ENCODE results near the gene PLPP4.

Gene PLPP4

DNA sequence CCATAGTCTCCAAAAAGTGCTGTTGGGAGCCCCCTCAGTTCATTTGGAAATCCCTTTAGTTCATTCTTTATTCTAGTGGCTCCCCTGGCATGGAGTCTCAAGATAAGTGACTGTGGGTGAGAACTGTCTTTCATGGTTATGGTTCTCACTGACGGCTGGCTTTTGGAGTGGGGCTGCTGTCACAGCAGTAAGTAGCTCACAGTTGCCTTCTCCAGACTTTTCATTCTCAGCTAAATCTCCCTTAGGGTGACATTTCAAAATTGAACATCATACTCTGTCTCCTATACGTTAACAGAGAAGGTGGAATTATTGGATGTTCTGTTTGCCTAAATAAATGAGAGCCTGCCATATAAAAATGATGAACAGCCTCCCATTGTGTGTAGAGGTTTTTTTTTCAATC, 58.7 kb downstream of the PLPP4 start:
- DNase-seq (ENCODE audit: low read depth in 2 of 2, low spot score in 1 of 2): no peak

DNA sequence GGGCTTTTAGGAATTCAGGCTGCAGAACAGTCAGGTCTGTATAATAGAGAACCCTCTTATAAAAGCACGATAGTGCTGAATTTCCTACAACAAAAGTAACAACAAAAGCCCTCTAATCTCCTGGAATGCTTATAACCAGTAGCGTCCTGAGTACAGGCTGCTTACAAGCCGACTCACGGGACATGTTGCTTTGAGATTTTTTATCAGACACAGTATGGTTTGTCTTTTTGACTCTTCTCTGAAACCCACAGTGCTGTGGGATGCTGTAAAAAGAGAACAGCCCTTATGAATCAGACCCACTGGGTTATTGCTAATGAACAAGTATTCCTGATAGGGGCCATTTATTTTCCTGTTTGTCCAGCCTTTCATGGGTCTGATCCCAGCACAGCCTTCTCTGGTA, 59.4 kb downstream of the PLPP4 start:
- no peak for DNase-seq (ENCODE audit: low read depth in 2 of 2, low spot score in 1 of 2)

DNA sequence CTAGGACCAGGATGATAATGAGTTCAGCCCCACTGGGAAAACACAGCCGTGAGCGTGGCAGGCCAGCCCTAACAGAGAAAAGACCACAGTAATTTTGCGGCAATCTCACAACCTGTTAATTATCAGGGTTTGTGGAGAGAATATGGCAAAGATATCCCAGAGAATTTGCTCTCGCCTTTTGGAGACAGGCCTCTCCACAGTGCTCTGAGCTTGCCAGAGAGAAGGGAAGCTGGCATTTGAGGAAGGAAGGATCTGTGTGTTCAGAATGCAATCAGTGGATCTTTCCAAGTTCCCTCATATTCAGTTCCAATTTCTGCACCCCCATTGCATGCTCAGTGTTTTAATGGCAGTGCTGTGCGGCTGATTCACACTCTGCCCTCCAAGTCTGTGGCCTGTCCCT, 60.2 kb downstream of the PLPP4 start:
- DNase-seq (ENCODE audit: low read depth in 2 of 2, low spot score in 1 of 2): no peak

DNA sequence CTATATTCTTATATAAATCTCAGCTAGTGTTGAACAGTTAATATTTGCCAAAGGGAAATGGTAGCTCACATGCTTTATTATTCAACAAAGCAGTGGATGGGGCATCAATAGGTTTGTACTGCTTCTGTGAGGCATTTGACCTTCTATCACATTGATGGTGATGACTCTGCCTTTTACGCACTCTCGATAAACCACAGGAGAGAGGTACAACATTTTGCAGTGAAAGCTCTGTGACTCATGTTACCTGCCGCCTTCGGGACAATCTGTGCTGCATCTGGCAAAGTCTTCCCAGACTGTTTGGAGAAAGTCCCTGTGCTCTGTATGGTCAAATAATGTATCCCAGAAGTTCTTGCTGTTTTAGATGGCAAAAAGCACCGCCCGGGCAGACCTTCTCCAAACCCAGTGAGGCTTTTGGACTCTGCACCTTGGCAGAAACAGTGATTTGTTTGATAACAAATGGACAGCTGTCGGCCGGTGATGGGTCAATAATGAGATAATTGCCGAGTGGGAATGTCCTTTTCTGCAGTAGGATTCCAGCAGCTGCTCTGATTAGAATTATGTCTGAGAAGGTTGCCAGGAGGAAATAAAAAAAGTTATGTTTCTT, 61.0 kb downstream of the PLPP4 start:
- DNase-seq (ENCODE audit: low read depth in 2 of 2, low spot score in 1 of 2): no peak

DNA sequence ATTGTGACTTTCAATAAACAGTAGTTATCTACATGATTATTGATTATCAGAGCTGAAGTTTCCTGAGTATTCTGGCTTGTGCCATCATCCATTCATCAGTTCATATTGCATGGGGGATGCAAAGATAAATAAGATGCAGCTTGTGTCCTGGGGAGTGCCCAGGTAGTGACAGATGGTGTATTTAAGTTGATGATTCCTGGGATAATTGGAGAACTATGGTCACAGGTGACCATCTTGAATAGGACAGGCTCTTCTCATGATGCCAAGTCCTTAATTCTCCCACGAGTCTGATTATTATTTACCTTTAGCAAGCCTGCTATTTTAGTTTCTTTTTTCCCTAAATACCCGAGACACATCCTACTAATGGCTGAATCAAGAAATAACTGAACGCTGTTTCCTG, 64.9 kb downstream of the PLPP4 start:
- no peak for DNase-seq (ENCODE audit: low read depth in 2 of 2, low spot score in 1 of 2)

DNA sequence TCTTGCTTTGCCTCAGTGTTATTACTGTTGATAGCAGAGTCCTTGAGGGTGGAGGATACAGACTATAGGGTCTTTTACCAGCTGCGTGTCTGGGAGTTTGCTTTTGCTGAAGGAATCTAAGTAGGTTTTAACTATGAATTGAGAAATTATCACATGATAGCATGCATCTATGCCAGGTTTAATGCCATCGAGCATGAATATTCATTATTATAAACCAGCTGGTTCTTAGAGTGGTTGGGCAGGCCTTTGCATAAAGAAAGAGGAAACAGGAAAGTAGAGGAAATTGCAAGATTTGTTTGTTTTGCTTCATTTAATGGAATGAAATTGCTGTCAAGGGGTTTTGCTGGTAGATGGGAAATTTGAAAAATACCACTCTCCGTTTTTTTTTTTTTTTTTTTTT, 70.7 kb downstream of the PLPP4 start:
- no peak for DNase-seq (ENCODE audit: low read depth in 2 of 2, low spot score in 1 of 2)

DNA sequence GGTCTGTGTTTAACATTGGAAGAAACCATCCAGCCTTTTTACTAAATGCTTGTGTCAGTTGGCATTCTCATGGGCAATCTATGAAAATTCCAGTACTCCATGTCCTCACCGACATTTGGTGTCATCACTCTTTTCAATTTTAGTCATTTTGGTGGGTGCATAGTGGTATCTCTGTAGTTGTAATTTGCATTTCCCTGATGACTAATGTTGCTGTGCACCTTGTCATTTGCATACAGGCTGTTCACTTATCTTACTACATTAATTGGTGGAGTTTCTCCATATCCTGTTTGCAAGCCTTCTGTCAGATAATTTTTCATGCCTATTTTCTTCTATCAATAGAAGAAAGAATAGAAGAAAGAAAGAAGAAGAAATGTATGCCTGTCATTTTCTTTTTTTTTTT, 73.7 kb downstream of the PLPP4 start:
- DNase-seq (ENCODE audit: low read depth in 2 of 2, low spot score in 1 of 2): no peak

DNA sequence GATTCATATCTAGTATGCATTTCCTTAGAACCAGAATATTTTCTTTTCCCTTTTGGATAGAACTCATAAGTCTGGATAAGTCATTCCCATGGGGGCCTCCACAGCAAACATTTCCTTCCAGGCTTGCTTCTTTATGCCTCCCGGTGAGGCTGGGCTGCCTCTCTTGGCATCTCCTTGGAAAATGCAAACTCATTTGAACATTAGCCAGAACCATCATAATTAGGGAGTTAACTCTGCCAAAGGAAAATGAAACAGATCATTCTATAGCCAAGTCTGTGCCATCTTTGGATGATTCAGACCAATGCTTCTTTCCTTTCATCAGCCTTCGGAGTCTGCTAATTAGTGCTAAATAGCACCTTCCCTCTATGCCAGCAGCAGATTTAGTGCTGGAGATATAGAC, 81.1 kb downstream of the PLPP4 start:
- DNase-seq (ENCODE audit: low read depth in 2 of 2, low spot score in 1 of 2): no peak

DNA sequence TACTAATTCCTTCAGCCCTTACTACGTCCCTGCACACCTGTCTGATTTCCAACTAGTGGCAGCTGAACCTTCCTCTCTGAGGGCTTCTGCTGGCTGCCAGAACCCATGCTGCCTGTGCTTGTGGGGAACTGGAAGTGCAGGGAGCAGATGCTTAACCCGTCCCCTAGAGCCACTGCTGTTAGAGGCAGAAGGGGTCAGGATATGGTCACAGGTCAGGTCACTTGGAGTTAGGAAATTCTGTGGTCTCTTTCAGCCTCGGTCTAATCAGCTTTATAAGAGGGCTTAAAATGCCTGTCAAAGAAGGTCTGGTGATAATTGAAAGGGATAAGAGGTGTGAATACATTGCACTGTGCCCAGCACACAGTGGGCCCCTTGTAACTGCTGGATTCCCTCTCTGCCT, 82.0 kb downstream of the PLPP4 start:
- no peak for DNase-seq (ENCODE audit: low read depth in 2 of 2, low spot score in 1 of 2)

DNA sequence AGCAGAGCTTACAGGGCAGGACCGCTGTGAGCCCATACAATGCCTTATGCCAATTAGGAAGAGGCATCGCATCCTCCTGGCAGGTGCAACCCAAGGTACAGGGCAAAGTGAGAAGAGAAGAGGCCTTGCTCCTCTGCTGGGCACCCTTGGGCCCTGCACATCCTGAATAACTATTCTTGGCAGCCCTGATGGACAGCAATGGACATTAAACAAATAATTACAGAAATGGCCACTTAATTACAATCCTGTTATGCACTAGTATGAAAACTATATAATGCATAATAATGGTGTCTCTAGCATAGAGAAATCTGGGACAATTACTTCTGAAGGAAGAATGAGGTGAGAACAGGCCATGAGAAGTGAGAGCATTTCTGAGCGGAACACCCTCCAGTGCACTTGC, 83.5 kb downstream of the PLPP4 start:
- DNase-seq (ENCODE audit: low read depth in 2 of 2, low spot score in 1 of 2): no peak

DNA sequence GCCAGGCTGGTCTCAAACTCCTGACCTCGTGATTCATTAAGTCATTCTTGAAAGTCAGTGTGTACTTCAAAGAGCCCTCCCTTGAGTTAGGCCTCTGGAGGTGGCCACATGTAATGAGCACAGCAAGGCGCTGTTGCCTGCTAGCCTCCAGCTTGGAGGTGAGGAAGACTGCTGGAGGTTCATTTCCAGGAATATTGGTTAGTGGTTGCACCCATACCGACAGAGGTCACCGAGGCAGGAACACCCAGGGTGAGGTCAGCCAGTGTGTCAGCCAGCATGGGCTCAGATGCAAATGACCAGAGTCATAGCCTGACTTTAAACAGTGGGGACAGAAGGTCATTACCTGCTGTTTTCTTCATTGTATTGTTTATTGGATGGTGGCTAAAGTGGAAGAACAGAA, 85.0 kb downstream of the PLPP4 start:
- no peak for DNase-seq (ENCODE audit: low read depth in 2 of 2, low spot score in 1 of 2)

DNA sequence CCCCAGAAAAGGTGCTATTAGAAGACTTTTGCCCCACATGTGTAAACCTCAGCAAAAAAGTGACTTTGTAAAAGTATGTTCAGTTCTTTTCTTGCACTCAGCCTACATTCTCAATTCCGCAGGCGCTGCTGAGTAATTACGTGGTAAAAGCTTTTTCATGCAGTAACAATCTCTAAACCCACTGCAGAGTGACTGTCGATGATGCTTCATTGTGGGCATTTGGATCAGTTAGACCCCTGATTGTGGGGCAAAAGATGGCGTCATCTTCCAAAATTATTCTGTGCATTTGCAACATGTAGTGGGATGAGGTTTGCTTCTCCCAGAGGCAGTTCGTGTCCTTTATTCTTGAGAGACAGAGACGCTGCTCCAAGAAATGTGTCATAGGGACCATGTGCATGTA, 85.6 kb downstream of the PLPP4 start:
- DNase-seq (ENCODE audit: low read depth in 2 of 2, low spot score in 1 of 2): no peak

DNA sequence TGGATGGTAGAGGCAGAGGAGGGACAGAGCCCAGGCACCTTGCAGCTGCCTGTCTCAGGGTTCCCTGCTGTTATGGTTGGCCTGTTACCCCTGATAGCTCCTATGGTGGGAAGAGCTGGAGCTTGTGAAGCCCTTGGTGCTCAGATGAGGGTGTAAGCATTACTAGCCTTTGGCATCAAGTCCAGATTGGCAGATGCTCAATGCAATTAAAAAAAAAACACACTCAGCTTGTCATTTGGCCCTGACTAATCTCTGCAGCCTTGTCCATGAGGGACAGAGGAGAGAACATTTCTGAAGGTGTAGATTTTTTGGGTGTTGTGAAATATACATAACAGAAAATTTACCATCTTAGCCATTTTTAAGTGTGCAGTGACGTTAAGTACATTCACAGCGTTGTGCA, 86.3 kb downstream of the PLPP4 start:
- DNase-seq (ENCODE audit: low read depth in 2 of 2, low spot score in 1 of 2): no peak

DNA sequence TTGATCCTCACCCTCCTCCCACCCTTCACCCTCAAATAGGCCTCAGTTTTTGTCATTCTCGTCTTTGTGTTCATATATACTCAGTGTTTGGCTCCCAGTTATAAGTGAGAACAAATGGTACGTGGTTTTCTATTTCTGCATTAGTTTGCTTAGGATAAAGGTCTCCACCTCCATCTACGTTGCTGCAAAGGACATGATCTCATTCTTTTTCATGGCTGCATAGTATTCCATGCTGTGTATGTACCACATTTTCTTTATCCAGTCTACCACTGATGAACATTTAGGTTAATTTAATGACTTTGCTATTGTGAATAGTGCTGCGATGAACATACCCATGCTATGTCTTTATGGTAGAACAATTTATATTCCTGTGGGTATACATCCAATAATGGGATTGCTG, 91.2 kb downstream of the PLPP4 start:
- DNase-seq (ENCODE audit: low read depth in 2 of 2, low spot score in 1 of 2): no peak

DNA sequence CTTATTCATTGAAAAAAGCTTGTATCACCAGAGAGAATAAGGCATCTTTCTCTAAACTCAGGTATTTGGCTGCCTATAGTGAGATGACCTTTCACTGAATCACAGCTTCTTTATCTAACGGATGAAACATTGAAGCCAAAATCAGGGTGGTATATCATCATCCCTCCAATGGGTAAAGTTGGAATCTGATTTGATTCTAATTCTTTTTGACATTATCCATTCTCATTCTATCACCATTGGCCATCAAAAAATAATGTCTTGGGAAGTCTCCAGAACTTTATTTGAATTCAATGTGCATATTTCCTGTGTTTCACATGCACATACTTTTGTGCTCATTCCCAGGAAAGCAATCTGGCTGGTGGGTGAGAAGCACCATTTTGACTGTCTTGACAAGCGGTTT, 95.2 kb downstream of the PLPP4 start:
- DNase-seq (ENCODE audit: low read depth in 2 of 2, low spot score in 1 of 2): no peak

DNA sequence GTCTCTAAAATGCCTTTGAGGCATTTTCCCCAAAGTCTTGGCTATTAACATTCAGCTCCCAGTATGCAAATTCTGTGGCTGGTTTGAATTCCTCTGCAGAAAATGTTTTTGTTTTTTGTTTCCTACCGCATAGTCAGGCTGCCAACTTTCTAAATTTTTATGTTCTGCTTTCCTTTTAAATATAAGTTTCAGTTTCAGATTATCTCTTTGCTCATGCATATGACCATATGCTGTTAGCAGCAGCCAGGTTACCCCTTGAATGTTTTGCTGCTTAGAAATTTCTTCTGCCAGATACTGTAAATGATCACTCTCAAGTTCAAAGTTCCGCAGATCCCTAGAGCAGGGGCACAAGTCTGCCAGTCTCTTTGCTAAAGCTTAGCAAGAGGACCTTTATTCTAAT, 96.9 kb downstream of the PLPP4 start:
- DNase-seq (ENCODE audit: low read depth in 2 of 2, low spot score in 1 of 2): no peak

DNA sequence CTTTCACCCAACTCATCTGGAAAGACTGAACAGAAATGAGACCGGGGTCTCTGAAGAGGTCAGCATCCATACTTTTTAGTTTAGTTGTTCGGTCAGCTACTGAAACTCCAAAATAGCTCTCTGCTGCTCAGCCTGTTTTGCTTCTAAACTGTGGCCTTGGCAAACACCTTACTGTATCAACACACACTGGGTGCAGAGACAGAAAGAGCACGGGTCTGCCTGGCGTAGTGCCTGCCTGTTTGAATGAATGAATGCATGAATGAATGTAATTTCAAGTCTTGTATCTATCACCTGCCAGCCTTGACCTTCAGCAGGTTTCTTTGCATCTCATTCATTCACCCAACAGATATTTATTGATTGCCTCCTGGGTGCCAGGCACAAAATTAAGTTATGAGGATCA, 98.4 kb downstream of the PLPP4 start:
- DNase-seq (ENCODE audit: low read depth in 2 of 2, low spot score in 1 of 2): no peak

DNA sequence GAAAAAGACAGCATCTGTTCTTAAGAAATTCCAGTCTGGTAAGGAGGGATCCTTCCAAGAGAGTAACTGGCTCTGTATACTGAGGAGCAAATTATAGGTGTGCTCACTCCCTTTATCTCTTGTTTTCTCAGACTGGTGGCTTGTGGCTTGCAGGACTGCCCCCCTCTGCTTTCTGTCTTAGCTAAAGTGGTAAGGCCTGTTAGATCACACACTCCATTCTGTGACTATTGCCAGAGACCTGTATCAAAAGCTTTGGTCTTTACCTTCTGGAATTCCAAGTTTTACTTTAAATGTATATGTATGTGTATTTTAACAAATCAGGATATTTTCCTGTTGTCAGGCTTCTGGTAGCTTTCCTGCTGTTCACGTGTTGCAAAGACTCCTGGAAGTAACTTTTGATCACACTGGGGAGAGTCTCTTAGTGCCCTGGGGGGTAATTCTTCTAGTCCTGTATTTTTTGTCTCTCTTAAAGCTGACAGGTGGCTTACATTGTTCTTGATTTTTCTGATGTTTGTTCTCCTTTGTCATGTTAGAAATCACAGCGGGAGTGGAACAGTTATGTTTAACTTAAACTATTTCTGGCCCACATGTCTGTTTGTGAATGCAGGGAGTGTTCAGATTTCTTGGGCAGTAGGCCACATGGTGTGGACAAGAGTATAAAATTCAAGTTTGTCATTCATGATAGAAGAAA, 99.0 kb downstream of the PLPP4 start:
- DNase-seq (ENCODE audit: low read depth in 2 of 2, low spot score in 1 of 2): no peak

DNA sequence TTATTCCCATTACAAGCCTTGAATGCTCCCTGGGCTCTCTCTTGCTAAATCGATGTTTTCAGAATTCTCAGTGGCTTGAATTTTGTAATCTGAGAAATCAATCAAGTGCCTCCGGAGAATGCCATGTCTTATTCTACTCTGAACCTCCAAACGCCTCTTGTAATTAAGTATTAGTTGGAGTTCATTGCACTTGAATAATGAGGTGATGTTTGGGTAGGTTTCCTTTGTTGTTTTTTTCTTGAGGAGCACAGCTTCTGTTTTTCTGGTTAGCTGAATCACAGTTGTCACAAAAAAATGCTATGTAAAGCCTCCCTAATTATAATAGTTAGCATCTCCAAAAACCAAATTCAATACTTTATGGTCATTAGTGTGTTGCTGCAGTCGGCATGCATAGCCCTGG, 100.3 kb downstream of the PLPP4 start:
- no peak for DNase-seq (ENCODE audit: low read depth in 2 of 2, low spot score in 1 of 2)

DNA sequence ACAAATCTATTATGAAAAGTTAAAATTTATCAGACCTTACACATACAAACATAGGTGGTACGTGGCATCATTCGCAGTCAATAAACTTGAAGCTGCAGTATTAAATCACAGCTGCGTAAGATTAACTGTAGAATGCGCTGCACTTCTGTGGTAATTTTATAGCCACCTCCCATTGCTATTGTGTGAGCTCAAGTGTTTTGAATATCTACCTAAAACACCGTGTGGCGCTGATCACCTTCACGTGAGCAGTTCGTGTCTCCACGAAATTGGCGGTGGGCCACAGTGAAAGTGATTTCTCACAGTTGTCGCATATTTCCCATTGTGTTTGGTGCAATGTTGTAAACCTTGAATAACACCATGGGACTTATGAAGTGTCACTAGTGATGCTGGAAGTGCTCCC, 102.8 kb downstream of the PLPP4 start:
- DNase-seq (ENCODE audit: low read depth in 2 of 2, low spot score in 1 of 2): no peak

DNA sequence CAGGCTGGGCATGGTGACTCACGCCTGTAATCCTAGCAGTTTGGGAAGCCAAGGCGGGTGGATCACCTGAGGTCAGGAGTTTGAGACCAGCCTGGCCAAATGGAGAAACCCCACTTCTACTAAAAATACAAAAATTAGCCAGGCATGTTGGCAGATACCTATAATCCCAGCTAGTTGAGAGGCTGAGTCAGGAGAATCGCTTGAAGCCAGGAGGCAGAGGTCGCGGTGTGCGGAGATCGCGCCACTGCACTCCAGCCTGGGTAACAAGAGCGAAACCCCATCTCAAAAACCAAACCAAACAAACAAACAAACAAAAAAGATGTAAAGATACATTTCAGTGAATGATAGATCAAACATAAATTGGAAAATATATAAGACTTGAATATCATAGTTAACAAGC, 105.9 kb downstream of the PLPP4 start:
- DNase-seq (ENCODE audit: low read depth in 2 of 2, low spot score in 1 of 2): no peak

DNA sequence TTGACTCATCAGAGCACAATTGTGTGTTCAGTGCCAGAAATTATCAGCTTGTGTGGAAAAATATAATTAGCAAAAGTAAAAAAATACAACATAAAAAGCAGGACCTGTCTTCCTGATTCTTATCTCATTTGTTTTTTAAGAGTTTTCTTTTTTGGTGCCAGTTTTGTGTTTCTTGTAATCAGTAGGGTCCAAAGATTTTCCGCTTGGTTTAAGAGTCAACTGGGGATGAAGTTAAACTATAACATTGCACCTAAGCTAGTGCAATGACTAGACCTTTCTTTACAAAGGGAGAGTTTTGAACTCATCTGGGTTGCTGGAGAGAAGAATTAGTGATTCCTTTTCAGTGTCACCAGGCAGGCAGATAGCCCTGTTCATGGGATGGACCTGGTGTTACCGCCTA, 113.4 kb downstream of the PLPP4 start:
- no peak for DNase-seq (ENCODE audit: low read depth in 2 of 2, low spot score in 1 of 2)

DNA sequence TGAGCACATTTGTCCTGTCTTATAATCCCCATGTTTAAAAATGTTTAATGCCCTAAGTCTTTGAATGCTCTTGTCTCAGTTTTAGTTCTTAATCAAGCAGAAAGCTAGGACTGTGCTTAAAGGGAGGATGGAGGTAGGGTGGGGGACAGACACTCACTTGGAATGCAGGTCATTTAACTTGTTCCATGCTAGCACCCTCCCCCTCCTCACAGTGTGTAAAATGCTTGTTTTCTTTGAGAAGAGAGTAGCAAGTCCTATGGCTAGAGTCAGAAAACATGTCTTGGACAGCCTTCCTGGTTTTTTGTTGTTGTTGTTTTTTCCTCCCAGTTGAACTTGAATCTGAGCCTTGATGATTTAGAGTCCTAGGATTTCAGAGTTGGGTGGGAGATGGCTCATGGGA, 114.2 kb downstream of the PLPP4 start:
- no peak for DNase-seq (ENCODE audit: low read depth in 2 of 2, low spot score in 1 of 2)

All from stimulated activated CD8-positive, alpha-beta memory T cell treated with anti-CD3 and anti-CD28 coated beads, Interleukin-4, amount 100 ng/mL, for 4 hours (primary cell).